HG03103 (cell line): Measurements from ENCODE around the gene RTN4.

Experiments used
- ATAC-seq: cut with Tn5 transposase; IDR thresholded peaks from one replicate; pipeline ENCODE4 v1.9.1; 2021; ENCODE audit warnings: low read depth; ENCODE audit not compliant: unreplicated experiment

Gene RTN4

DNA sequence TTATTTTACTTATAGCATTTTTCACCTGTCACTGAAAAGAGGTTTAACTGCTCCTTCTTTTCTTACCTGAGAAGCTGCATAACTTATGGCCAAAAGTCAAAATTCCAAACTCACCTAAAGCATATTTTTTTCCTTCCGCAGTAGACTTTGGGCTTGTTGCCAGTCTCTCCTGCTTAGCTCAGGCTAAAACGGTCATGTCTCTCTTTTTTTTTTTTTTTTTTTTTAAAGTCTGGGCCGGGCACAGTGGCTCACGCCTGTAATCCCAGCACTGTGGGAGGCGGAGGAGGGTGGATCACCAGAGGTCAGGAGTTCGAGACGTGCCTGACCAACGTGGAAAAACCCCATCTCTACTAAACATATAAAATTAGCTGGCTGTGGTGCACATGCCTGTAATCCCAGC, 113.5 kb downstream of the RTN4 start:
- ATAC-seq: no peak

DNA sequence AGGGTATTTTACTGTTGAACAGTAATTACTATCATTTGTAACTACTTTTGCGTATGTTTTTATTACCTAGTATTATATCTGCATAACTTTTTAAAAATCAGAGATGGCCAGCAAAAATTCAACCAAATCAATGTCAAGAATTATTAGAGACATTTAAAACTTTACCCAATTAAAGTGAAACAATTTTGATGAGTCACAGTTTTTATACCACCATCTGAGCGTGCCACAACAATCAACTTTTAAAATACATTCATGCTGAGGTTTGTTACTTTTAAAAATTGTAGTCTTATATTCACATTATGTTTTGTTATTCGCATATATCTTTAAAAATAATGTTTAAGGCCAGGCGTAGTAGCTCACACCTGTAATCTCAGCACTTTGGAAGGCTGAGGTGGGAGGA, 114.9 kb downstream of the RTN4 start:
- no peak for ATAC-seq

DNA sequence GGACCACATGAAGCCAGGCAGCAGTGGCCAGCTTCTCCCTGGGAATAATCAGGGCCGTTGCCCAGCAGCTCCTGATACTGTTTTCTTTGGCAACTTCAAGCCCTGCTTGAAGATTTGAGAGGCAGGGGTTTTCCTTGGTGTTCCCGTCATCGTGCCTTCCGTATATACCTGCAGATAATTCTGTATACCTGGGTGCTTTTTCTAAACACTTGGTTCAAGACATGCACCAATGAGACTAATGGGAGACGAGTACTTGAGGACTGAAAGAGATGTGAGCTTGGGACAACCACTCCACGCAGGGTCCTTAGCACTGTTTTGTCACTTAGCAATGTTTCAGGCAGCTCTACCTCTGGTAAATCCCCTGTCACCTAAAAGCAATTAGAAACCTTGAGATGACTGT, 118.8 kb downstream of the RTN4 start:
- no peak for ATAC-seq

DNA sequence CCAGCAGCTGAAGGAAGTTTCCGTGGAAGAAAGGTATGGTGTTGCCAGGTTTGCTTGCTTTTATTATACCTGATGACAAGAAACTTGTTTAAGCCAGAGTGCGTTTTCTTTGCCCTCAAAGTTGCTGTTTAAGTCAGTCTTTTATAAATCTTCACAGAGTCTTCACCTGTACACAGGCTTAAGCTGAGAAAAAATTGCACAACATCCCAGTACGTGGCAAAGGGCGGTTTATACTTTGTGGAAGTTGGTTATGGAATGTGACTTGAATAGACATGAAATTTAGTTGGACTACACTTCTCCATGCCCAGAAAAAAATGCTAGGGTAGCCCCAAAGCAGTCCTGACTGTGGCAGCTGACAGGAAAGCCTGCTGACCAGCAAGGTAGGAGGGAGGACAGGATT, 121.5 kb downstream of the RTN4 start:
- ATAC-seq: no peak

DNA sequence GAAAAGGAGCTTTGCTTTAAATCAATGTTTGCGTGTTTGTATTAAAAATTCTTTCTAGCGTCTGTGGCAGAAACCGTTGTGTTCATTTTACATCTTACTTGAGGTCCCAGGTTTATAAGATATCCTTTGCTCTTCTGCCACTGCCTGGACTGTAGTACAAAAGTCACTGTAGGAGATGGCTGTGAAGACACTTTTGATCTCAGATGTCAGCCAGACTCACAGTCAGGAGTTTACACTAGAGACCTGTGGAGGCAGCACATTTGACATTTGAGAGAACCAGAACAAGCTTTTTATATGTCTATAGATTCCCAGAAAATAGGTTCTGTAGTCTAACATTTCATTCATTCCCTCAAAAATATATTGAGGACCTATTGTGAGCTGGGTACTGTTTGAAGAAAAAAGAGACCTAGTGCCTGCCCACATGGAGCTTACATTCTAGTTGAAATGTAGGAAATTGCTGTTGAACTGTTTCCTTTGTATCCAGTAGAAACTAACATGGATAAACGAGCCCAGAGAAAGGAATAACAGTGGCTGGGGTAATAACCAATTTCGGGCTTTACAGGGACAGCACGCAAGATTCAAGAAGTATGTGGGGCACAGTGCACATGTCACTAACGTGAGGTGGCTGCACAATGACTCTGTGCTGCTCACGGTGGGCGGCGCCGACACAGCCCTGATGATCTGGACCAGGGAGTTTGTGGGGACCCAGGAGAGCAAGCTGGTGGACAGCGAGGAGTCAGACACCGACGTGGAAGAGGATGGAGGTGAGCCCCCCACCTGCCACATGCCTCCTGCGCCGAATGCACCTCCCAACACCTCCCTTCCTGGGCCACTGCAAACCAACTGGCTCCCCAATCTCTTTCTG, 122.3 kb downstream of the RTN4 start:
- no peak for ATAC-seq

DNA sequence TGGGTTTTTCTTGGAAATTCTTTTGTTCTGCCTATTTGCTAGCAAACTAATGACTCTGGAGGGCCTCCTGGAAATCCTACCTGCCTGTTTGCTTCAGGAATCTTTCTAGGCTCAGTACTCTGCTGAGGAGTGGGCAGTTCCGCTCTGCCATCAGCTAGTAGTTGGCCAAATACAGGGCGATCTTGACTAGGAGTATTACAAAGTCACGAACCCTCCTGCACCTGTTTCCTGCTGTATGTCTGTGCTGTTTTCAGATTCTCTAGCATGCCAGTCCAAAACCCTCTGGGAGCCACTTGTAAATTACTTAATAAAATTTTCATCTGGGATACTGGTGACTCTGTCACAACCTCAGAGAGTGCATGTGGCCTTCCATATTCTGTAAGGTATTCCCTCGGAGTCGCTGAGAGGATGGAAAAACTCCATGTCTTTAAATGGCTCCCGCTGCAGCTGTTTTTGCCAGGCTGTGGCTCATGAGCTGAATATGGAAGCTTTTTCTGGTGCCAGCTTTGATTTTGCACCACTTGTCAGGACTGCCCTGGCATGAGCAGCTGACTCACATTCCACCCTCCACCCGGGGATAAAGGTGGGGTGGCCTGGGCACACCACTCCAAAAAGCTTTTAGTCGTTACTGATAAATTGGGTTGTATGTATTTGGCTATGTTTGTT, 123.0 kb downstream of the RTN4 start:
- ATAC-seq: no peak

DNA sequence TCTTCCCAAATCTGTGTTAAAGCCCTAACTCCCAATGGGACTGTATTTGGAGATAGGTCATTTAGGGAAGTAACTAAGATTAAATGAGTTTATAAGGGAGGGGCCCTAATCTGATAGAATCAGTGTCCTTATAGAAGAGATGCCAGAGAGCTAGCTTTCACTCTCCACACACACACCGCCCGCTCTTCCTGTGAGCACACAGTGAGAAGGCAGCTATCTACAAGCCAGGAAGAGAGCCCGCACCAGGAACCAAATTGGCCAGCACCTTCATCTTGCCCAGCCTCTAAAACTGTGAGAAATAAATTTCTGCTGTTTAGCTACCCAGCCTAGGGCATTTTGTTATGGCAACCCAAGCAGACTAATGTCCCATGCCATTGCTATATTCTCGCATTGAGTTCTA, 125.2 kb downstream of the RTN4 start:
- no peak for ATAC-seq

DNA sequence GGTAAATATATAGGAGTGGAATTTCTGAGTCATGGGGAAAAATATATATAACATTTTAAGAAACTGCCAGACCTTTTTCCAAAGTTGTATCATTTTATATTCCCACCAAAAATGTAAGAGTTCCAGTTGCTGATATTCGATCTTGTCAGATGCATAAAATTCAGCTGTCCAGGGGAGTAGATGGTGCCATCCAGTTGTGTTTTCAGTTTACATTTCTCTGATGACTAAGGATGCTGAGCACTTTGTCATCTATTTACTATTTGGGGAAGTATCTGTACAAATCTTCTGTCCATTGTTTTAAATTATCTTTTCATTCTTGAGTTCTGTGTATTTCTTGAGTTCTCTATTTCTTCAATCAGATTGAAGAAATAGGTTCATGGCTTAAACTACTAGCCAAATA, 126.1 kb downstream of the RTN4 start:
- no peak for ATAC-seq
